Panc1 (cell line): ENCODE results near the gene CLCNKA.

Experiments
- POLR2AphosphoS5 ChIP-seq: IDR thresholded peaks from 2 replicates; pipeline ENCODE4 v1.6.1; 2012; ENCODE audit warnings: mild to moderate bottlenecking, low read depth, low read length, moderate library complexity
- SIN3A ChIP-seq: IDR thresholded peaks from 2 replicates; pipeline ENCODE4 v1.6.1; 2012; ENCODE audit warnings: low read depth, mild to moderate bottlenecking, low read length, moderate library complexity, borderline replicate concordance; ENCODE audit not compliant: insufficient read depth
- TCF7L2 ChIP-seq: IDR thresholded peaks from 2 replicates; pipeline ENCODE4 v1.6.1; 2011; ENCODE audit warnings: mild to moderate bottlenecking, low read depth, low read length, inconsistent platforms
- TF ChIP-seq, protein P1 (sequence below): fragments of 450-650 bp; IDR thresholded peaks from 2 replicates; pipeline ENCODE4 v1.5.1; 2017; ENCODE audit warnings: mild to moderate bottlenecking
- TF ChIP-seq, protein P2 (sequence below), 2 experiments: IDR thresholded peaks; 2 replicates each; pipeline ENCODE4 v1.6.1; 2011 to 2012; ENCODE audit warnings: low read depth in 2 of 2, control low read depth in 1 of 2, low read length in 1 of 2, mild to moderate bottlenecking in 1 of 2, moderate library complexity in 1 of 2; ENCODE audit not compliant: insufficient read depth in 1 of 2

DNA sequence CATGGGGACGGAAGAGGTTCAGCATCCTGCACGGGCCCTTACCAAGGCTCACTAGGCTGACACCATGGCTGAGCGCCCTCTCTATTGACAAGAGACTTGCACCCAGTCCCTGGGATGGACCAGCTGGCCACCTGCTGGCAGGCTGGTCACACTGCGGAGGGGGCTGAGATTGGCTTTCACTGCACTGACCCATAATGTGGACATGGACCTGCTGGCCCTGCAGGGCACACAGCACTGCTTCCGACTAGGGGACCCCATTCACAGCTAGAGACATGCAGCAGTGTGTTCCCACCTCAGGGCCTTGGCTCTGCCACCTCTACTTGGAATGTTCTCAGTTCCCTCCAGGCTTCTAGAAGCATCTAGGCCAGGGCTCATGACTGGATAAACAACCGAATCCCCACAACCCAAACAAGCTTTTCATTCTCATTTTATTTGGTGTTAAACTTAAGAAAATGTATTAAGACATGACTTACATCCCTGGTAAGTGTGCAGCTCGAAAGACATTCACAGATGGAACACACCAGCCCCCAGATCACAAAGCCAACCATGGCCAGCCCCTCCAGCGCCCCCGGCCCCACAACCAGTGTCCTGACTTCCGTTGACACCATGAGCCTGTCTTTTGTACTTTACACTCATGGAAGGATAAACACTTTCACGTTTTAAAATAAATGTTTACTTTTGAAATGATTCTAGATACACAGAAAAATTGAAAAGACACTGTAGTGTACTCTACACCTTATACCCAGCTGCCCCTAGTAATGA, 27.1 kb upstream of the CLCNKA start:
- TF ChIP-seq, protein P1, sequence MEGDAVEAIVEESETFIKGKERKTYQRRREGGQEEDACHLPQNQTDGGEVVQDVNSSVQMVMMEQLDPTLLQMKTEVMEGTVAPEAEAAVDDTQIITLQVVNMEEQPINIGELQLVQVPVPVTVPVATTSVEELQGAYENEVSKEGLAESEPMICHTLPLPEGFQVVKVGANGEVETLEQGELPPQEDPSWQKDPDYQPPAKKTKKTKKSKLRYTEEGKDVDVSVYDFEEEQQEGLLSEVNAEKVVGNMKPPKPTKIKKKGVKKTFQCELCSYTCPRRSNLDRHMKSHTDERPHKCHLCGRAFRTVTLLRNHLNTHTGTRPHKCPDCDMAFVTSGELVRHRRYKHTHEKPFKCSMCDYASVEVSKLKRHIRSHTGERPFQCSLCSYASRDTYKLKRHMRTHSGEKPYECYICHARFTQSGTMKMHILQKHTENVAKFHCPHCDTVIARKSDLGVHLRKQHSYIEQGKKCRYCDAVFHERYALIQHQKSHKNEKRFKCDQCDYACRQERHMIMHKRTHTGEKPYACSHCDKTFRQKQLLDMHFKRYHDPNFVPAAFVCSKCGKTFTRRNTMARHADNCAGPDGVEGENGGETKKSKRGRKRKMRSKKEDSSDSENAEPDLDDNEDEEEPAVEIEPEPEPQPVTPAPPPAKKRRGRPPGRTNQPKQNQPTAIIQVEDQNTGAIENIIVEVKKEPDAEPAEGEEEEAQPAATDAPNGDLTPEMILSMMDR, result peak; percentile 90
- no peak for TF ChIP-seq POLR2AphosphoS5
- TF ChIP-seq TCF7L2, result no peak
- TF ChIP-seq SIN3A, result no peak
- TF ChIP-seq, protein P2, sequence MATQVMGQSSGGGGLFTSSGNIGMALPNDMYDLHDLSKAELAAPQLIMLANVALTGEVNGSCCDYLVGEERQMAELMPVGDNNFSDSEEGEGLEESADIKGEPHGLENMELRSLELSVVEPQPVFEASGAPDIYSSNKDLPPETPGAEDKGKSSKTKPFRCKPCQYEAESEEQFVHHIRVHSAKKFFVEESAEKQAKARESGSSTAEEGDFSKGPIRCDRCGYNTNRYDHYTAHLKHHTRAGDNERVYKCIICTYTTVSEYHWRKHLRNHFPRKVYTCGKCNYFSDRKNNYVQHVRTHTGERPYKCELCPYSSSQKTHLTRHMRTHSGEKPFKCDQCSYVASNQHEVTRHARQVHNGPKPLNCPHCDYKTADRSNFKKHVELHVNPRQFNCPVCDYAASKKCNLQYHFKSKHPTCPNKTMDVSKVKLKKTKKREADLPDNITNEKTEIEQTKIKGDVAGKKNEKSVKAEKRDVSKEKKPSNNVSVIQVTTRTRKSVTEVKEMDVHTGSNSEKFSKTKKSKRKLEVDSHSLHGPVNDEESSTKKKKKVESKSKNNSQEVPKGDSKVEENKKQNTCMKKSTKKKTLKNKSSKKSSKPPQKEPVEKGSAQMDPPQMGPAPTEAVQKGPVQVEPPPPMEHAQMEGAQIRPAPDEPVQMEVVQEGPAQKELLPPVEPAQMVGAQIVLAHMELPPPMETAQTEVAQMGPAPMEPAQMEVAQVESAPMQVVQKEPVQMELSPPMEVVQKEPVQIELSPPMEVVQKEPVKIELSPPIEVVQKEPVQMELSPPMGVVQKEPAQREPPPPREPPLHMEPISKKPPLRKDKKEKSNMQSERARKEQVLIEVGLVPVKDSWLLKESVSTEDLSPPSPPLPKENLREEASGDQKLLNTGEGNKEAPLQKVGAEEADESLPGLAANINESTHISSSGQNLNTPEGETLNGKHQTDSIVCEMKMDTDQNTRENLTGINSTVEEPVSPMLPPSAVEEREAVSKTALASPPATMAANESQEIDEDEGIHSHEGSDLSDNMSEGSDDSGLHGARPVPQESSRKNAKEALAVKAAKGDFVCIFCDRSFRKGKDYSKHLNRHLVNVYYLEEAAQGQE (IDR thresholded peaks at IDR 0.05; ENCODE audit: insufficient read depth in 1 of 2, low read depth in 2 of 2, low read length in 1 of 2), result no peak
